Small intestine (tissue), 16 donors: Measurements from ENCODE around the gene SERPINA6. TPM values are rescaled to one million over a fixed set of nuclear protein-coding genes. Genes with fewer than 3 reads are reported as not detected.
"Not testable (repeated sequence)": the region's sequence is repeated elsewhere in the genome, so short reads cannot be mapped to it uniquely, and the experiment has no call there.

Source experiments
- DNase-seq, 2 donors: peaks; one replicate each; pipeline versions ENCODE4 v3.0.0 to v3.0.0-alpha.2; 2013
- FAIRE-seq: peaks from 2 replicates; lab custom pipeline; 2012; peaks lifted over from hg19 to GRCh38; lab: Jason Lieb, UNC
- H3K27ac ChIP-seq, 3 donors: one replicate each; pipeline ENCODE4 v1.5.1; 2013; ENCODE audit warnings: low read length in 2 of 3, mild to moderate bottlenecking in 2 of 3, control low read depth in 1 of 3, inconsistent platforms in 1 of 3, low read depth in 1 of 3, moderate library complexity in 1 of 3
- H3K27me3 ChIP-seq, 3 donors: one replicate each; pipeline ENCODE4 v1.6.1; 2013; ENCODE audit warnings: low read length in 3 of 3, inconsistent platforms in 1 of 3; ENCODE audit not compliant: control insufficient read depth in 3 of 3, insufficient read depth in 3 of 3
- H3K36me3 ChIP-seq, 3 donors: one replicate each; pipeline ENCODE4 v1.6.1; 2013; ENCODE audit warnings: low read length in 3 of 3, inconsistent platforms in 1 of 3, low read depth in 1 of 3, mild to moderate bottlenecking in 1 of 3, moderate library complexity in 1 of 3; ENCODE audit not compliant: control insufficient read depth in 3 of 3, insufficient read depth in 2 of 3
- H3K4me1 ChIP-seq, 3 donors: one replicate each; pipeline ENCODE4 v1.6.1; 2013; ENCODE audit warnings: low read length in 2 of 3, inconsistent platforms in 1 of 3, low read depth in 1 of 3, mild to moderate bottlenecking in 1 of 3, moderate library complexity in 1 of 3; ENCODE audit not compliant: control insufficient read depth in 3 of 3, insufficient read depth in 2 of 3
- H3K4me3 ChIP-seq, 3 donors: one replicate each; pipeline ENCODE4 v1.5.1; 2013; ENCODE audit warnings: low read length in 3 of 3, control low read depth in 1 of 3, inconsistent platforms in 1 of 3, low read depth in 1 of 3, mild to moderate bottlenecking in 1 of 3, moderate library complexity in 1 of 3
- H3K9me3 ChIP-seq, 2 donors: one replicate each; pipeline ENCODE4 v1.6.1; 2013; ENCODE audit warnings: low read depth in 1 of 2, low read length in 1 of 2; ENCODE audit not compliant: control insufficient read depth in 2 of 2, insufficient read depth in 1 of 2
- WGBS, 3 donors: extraction: QIAGEN DNeasy Blood & Tissue Kit; methylation state at CpG; one replicate each; pipeline ENCODE4 v1.1.7; 2013; 5-methylcytosine and 5-hydroxymethylcytosine counted together
- long read RNA-seq, 10 donors: transcript quantifications; one replicate each; lab custom pipeline, GENCODE V29; 2026
- polyA plus RNA-seq, 4 donors: library from polyadenylated mRNA; stranded (reverse) in 3 of 4; unstranded in 1 of 4; fragments of 200-250 nt in 3 of 4; fragments of 120-200 nt in 1 of 4; gene quantifications; one replicate each; pipeline versions ENCODE4 v1.2.1 to v1.2.3, GENCODE V29; 2013
- donor health status: healthy with polysubstance abuse.
- donor health status: control.
- donor health status: control.
- donor health status: Bipolar disorder and iron deficiency.
- donor health status: healthy.

SERPINA6 gene, protein sequence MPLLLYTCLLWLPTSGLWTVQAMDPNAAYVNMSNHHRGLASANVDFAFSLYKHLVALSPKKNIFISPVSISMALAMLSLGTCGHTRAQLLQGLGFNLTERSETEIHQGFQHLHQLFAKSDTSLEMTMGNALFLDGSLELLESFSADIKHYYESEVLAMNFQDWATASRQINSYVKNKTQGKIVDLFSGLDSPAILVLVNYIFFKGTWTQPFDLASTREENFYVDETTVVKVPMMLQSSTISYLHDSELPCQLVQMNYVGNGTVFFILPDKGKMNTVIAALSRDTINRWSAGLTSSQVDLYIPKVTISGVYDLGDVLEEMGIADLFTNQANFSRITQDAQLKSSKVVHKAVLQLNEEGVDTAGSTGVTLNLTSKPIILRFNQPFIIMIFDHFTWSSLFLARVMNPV
- polyA plus RNA-seq = 1 to 10 TPM in 1 of 4 donors, under 1 TPM in 1, not detected in 2; 0.07 to 4.4 TPM
- long read RNA-seq, donor 1 = 0 reads
- long read RNA-seq, donor 2 = 0 reads
- long read RNA-seq, donor 3 = 0 reads
- long read RNA-seq, donor 4 = 0 reads
- long read RNA-seq, donor 5 = 0 reads
- long read RNA-seq, donor 6 = 0 reads
- long read RNA-seq, donor 7 = 0 reads
- long read RNA-seq, donor 8 = 0 reads
- long read RNA-seq, donor 9 = 0 reads
- long read RNA-seq, donor 10 = 0 reads

DNA sequence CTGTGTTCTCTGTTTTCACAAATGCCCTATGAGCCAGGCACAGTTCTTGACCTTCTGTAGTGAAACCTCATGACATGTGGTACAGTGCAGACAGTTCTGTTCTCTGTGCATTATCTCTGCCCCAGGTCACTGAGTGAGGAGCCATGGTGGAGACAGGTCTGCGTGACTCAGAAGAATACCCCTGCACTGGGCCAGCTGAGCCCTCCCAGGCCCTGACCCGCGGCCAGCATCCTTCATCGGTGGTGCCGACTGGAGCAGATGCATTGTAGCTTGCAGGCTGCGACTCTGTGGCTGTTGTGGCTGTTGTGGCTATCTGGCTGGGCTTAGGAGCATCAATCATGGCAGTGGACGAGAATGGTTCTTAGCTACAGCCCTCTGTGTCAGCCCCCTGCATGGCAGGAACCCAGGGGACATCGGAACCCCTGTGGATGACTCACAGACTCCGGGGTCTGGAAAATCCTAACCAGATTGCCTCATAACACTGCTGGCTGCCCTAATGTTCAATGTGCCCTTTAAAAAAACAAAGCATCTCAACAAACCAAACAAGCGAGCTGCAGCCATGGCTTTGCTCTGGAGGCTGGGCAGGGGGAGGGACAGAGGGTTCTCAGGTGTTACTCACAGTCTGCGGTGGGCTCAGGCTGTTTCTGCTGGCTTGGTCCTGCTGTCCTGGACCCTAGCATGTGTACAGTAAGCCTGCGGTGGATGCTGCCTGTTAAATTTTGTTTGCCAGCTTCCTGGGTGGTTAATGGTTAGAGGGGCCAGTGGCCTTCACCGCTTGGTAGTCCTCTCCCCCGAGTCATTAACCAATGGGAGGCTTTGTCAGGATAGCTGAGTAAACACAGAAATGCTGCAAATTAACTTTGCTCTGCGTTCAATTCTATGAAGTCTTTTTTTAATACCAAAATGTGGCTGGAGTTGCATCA is at the start of gene SERPINA6:
Gene SERPINA6 (minus strand): TSS at position 689 of the 923 bp plus-strand sequence. CDS start 8,688 bp downstream, outside the sequence.
- H3K4me3 ChIP-seq = no peak within 1 kb of the TSS
- H3K9me3 ChIP-seq = no peaks in the 10 kb centered on the region
- DNase-seq (no peak), FAIRE-seq (no peak)
- 51 to 65% (median 58%) methylated on average over 15 of the region's 15 CpGs for WGBS, 3 donors
- H3K36me3 ChIP-seq = no peaks in the 10 kb centered on the region
- no peaks in the 10 kb centered on the region for H3K27me3 ChIP-seq
- H3K4me1 ChIP-seq = peaks cover 0 to 3% (median 0%) of the 10 kb centered on the region in 3 donors
- H3K27ac ChIP-seq = no peak within 1 kb of the TSS

DNA sequence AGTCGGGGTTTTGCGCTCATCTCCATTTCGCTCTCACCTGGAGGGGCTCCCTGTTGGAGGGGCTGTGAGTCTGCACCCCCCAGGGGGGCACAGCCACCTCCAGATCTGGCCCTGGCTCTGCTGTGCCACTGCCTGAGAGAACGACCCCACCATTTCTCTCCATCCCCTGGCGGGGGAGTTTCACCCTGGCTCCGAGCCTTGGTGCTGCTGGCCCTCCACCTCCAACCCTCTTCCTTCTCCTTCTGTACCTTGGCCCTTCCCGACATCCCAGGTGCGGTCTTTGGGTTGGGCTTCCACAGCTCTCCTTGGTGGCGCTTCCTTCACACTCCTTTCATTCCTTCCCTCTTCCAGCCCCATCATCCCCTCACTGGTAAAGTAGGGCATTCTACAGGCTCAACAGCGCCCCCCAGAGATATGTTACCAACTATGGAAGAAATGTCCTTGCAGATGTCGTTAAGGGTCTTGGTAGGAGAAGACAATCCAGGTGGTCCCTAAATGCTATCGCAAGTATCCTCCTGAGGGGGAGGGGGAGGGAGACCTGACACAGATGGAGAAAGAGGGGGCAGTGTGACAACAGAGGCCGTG is 49.0 kb upstream of the SERPINA6 start:
- WGBS, 3 donors = 61 to 75% (median 65%) methylated on average over 13 of the region's 13 CpGs
- Histone ChIP-seq H3K4me1 (no peaks in the 10 kb centered on the region), H3K9me3 (no peaks in the 10 kb centered on the region), H3K27ac (no peak overlapping the region), H3K36me3 (peaks cover 0 to 2% (median 0%) of the 10 kb centered on the region in 3 donors), H3K4me3 (no peak overlapping the region), H3K27me3 (no peaks in the 10 kb centered on the region)
- FAIRE-seq (no peak), DNase-seq (no peak)

DNA sequence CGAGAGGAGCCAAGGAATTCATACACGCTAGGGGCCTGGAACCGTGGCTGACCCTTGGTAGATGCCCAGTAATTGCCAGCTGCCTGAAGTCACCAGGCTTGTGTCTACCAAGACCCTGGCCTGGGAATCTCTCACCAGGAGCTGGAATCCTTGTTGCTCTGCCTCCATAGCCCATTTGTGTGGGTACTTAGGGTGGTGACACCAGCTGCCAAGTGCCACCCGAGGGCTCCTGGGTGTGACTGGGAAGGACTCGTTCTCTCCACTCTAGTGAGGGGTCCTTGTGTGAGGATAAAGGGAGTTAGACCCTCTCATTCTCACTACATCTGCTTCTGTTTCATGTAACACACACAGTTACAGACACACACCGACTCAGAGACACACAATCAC is 47.4 kb upstream of the SERPINA6 start:
- Histone ChIP-seq H3K4me1 (no peaks in the 10 kb centered on the region), H3K9me3 (no peaks in the 10 kb centered on the region), H3K4me3 (no peak overlapping the region), H3K27ac (no peak overlapping the region), H3K36me3 (no peaks in the 10 kb centered on the region), H3K27me3 (no peaks in the 10 kb centered on the region)
- 68 to 75% (median 73%) methylated on average over 3 to 6 of the region's 6 CpGs for WGBS, 3 donors
- DNase-seq (no peak), FAIRE-seq (no peak)

DNA sequence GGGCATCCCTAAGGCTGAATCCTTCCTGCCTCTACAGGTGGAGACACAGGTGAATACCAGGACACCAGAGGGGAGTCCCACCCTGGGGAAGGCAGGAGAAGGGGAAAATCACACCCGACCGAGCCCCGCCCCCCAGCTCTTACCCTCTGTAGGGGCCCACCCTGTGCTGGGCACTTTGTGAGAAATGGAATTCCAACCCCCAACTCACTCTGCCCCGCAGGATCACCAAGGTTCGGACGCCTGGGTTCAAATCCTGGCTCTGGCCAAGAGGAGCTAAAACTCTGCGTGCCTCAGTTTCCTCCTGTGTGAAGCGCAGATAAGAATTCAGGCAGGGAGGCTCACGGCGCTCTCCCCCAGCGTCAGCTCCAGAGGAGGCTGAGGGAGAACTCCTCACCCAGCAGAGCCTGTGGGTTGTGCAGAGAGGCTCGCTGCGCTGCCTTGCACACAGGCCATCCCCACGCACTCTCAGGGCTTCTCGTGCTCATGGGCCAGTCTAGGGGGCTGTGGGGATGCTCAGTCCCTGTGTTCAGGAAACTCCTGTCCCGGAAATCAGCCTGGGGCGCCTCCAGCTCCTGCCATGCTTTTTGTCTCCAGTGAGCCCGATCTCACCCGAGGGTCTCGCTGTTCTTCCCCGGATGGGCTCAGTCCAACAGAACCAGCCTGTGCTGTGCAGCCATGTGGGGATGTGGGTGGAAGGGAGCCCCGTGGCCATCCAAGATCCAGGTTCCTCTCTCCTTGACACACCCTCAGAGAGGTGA is 46.8 kb upstream of the SERPINA6 start:
- not testable (repeated sequence) for H3K27ac ChIP-seq, FAIRE-seq, DNase-seq, H3K36me3 ChIP-seq, H3K27me3 ChIP-seq, H3K9me3 ChIP-seq, H3K4me1 ChIP-seq, H3K4me3 ChIP-seq
- WGBS, 3 donors = 83 to 87% (median 85%) methylated on average over 14 to 22 of the region's 22 CpGs

DNA sequence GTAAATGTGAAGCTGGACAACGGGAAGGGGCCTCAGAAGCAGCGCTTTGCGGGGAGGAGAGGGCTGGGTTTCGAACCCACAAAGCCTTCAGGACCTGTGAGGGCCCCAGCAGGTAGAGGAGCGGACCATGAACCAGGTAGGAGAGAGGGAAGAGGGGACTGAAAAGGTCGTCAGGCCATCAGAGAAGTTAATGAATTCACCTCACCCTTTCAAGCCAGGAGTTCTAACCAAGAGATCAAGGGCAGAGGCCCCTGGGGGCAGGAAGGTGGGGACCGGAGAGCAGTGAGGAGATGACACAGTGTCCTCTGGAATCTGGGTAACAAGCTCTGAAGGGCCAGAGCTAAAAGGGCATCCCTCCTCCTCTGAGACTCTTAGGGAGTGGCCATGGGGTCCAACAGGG is 45.8 kb upstream of the SERPINA6 start:
- Histone ChIP-seq H3K27me3 (no peaks in the 10 kb centered on the region), H3K36me3 (no peaks in the 10 kb centered on the region), H3K4me3 (no peak overlapping the region), H3K4me1 (no peaks in the 10 kb centered on the region), H3K9me3 (no peaks in the 10 kb centered on the region), H3K27ac (no peak overlapping the region)
- 78 to 88% (median 86%) methylated on average over 7 of the region's 7 CpGs for WGBS, 3 donors
- FAIRE-seq (no peak), DNase-seq (no peak)

DNA sequence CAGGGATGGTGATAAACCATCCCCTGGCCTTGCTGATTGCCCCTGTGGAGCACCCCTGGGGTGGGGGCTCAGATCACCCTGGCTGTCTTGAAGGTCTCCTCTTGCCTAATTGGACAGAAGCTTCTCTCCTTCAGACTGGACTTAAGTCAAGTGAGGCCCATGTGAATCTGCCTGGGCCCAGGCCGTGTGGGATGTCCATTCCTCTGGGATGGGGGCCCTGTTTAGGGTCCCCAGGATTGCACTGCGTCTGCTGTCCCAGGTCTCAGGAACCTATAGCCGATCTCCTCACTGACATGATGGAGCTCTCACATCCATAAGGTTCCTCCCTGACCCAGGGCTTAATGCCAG is 45.1 kb upstream of the SERPINA6 start:
- no peaks in the 10 kb centered on the region for H3K36me3 ChIP-seq
- FAIRE-seq = no peak
- no peak overlapping the region for H3K27ac ChIP-seq
- DNase-seq = no peak
- 84 to 91% (median 87%) methylated on average over 3 of the region's 3 CpGs for WGBS, 3 donors
- no peak overlapping the region for H3K4me3 ChIP-seq
- H3K9me3 ChIP-seq = no peaks in the 10 kb centered on the region
- H3K27me3 ChIP-seq = no peaks in the 10 kb centered on the region
- H3K4me1 ChIP-seq = peaks cover 0 to 2% (median 0%) of the 10 kb centered on the region in 3 donors

DNA sequence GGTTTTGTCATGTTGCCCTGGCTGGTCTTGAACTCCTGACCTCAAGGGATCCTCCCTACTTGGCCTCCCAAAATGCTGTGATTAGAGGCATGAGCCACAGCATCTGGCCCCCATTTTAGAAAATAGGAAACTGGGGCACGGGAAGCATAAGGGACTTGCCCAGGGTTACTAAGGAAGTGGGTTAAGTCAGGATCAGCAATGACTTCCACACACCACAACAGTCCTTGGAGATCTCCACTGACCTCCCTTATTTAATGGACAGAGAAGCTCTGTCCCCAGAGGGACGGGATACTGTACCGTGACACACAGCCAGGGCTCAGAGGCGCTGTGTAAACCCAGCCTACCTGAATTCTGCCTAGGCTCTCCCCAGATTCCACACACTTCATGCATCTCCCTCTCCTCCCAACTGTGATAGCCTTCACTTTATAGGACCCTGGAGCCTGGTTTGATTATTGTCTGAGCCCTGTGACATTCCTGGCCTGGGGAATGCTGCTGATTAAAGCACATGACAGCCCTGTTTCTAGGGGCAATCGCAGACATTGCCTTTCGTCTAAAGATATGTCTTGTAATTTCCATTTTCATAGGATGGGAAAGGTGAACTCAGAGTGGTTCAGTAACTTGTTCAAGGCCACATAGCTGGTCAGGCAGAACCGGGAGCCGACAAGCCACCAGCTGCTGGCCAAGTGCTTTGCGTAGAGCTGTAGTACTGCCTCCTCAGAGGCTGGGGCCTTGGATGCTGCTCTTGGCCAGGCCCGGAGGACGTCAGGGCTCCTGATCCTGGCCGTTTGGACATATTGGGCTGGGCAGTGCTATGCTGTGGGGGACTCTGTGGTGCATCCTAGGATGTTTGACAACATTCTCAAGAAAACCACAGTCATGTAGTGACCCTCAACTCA is 44.5 kb upstream of the SERPINA6 start:
- FAIRE-seq (no peak), DNase-seq (no peak)
- Histone ChIP-seq H3K4me1 (peaks cover 0 to 8% (median 0%) of the 10 kb centered on the region in 3 donors), H3K36me3 (no peaks in the 10 kb centered on the region), H3K4me3 (no peak overlapping the region), H3K9me3 (no peaks in the 10 kb centered on the region), H3K27ac (no peak overlapping the region), H3K27me3 (no peaks in the 10 kb centered on the region)
- WGBS, 3 donors = 80 to 89% (median 83%) methylated on average over 12 of the region's 12 CpGs
